Hippocampal formation (tissue), 2 donors: Measurements from ENCODE around the gene GRIN2A.

Experiments
- DNase-seq, 2 donors: peaks; one replicate each; lab custom pipeline; 2025; lab: John Stamatoyannopoulos, UW

GRIN2A gene

DNA sequence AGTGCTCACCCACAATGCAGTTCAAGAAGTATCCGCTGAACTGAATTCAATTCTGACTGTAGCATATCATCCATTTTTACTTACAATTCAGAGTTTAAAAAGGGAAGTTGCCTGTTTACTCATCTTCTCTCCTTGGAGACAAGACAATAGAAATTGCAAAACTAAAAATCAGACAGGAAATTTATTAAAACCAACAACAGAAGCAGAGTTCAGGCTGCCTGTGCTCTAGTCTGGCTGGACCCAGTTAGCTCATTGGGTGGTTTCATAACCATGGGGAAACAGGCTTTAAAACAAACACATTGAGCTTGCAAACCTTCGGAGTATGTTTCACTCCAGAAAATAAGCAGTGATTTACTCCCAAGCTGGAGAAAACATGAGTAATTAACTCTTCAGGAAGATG, 321.4 kb downstream of the GRIN2A start:
- no peak for DNase-seq

- no peak for DNase-seq
Observed at GRCh38 chr16:9859701-9860327, 322.4 kb downstream of the GRIN2A start.

GRCh38 chr16:9854675-9855074, 327.6 kb downstream of the GRIN2A start:
- DNase-seq, result no peak

GRCh38 chr16:9852003-9852402, 330.2 kb downstream of the GRIN2A start:
- DNase-seq, result no peak

DNA sequence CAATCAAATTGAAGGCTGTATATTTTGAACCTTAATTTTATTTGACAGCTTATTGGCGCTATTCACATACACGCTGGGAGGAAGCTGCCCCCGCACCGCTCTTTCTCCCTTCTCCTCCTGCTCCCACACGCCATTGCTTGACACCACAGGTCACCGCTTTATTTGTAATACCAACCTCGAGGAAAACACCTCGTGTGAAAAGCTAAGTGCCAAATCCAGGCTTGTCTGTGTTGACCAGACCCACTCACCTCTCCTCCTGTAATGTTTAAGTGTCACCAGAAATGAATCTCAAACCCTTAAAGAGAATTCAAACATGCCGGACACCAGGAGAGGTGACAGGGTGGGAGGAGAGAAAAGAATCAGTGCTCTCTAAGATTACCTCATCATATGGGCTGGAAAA, 331.4 kb downstream of the GRIN2A start:
- no peak for DNase-seq

GRCh38 chr16:9849697-9850245, 332.5 kb downstream of the GRIN2A start:
- no peak for DNase-seq

DNA sequence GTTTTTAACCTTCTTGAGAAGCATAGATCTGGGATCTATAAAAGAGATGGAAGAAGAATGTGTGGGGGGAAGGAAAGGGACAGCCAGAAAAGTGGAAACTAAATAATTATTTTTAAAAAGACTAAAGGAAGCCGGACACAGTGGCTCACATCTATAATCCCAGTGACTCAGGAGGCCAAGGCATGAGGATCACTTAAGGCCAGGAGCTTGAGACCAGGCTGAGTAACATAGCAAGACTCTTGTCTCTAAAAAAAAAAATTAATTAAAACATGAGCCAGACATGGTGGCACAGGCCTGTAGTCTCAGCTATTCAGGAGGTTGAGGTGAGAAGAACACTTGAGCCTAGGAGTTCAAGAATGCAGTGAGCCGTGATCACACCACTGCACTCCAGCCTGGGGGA, 335.1 kb downstream of the GRIN2A start:
- no peak for DNase-seq

- no peak for DNase-seq
Observed at GRCh38 chr16:9846362-9847099, 335.7 kb downstream of the GRIN2A start.

GRCh38 chr16:9845661-9846361, 336.4 kb downstream of the GRIN2A start:
- DNase-seq, result no peak

DNA sequence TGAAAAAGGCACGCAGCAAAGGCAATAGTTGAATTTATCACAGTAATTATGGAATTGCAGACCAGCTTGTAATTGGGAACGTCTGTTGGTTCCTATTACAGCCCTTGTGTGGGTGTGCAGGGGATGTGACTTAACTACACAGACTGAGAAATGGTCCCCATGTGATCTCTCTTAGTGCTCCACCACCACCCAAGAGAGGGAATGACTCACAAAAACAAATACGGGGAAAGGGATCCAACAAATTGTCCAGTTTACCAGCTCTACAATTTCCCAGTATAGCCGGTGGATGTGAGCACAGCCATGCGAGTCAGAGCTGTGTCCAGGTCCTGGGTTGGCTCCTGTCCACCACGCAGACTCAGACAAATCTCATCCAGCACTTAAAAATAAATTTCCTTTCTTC, 337.9 kb downstream of the GRIN2A start:
- DNase-seq, result no peak

DNA sequence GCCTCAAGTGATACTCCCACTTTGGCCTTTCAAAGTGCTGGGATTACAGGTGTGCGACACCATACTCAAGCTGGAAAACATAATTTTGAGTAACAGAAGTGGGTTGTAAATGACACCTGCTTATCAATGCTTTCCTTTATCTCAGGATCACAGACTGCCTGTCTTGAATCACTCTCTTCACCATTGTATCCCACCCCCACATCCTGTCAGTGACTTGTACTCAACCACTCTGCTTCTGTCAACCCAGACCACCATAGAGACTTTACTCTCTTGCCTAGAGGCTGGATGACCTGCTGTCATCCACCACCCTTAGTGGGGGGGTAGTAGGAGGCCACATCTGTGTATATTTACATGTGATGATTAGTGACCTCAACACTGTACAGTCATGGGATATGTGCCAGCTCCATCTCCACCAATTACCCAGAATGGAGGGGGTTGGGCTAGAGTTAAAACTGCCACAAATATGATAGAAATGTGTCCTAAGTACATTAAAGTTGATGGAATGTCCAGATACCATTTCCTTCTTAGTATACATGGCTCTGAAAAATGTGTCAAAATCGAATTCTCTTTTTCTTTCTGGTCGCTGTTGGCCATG, 338.7 kb downstream of the GRIN2A start:
- no peak for DNase-seq

DNA sequence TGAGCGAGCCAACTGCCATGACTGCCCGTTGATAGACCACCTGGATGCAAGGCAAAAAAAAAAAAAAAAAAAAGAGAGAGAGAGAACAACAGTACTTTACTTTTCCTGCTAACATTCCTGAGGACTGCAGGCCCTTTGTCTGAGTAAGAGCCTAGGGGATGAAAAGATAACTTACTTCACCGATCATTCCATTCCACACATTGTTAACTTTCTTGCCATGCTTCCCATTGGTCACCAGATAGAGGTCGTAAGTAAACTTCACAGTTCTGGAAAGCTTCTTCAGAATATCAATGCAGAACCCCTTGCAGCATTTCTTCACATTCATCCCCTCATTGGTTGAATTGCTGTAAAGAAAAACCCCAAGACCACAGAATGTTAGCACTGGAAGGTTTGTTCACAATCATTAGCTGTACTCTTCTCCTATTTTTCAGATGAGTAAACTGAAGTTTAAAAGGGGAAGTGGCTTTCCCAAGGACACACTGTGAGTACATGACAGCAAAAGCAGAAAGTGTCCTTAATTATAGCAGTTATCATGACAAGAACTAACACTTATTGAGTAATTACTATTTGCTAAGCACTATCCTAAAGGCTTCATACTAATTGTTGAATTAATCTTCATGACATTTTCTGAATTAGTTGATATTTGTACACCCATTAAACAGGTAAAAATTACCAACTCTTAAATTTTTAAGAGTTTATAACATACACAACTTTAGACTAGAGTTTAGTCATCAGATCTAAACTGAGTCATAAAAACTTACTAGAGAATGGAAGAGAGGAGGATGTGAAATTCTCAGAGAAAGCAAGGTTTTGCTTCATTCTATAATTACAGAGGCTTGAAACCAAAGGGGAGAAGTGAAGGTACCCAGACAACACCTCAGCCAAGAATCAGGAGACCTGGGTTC, 341.2 kb downstream of the GRIN2A start:
- DNase-seq, result no peak

GRCh38 chr16:9837481-9837880, 344.7 kb downstream of the GRIN2A start:
- no peak for DNase-seq

DNA sequence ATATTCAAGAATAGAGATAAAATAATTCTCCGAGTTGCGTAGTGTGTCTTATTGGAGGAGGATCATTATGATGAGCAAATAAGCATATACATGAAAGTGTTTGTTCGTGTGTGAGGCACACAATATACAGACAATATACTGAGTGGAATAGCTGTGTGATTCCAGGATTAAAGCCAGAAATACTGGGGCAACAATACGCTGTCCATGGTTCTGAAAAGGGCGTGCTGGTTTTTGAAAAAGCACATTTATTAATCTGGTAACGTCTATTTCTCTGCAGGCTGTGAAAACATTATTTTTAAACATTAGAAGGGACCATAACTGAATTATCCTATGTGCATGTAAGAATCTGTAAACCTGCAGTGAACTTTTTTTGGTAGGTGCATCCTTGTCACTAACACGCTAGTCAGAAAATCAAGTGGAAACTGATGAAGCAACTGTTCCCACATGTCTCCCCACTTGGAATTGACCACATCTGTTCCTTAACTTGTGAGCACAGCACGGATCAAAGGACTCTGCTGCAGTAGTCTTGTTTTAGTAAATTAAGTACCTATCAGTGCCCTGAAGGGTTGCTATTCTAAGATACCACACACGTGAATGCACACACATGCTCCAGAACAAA, 346.0 kb downstream of the GRIN2A start:
- peak in 1 of 2 donors; percentile 27 for DNase-seq

DNA sequence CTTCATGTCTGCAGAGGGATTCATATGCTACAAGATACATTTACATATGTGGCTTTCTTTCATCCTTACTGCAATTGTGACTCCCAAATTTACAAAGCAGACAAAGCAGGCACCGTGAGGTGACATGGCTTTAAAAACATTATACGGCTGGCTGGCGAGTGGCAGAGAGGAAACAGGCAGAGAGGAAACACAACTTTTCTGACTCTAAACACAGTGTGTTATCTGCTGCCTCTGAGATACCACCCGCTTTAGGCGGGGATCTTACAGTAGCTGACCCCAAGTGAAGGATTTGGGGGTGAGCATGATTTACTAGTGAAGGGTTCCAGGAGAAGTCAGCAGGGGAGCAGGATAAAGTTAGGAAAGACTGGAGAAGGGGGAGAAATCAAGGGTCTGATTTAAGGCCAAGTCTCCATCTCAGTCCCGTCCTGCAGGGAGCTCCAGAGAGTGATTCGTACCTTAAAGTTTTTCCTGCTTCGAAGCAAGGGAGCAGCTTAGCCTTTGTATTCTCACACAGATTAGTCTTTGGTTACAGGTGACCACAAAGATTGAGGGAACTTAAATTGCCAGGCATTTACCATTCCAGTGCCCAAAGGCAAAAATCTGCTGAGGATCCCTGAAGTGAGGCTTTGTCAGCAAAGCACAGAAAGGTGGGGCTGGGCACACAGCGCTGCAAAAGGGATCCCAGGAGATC, 355.0 kb downstream of the GRIN2A start:
- DNase-seq, result no peak

DNA sequence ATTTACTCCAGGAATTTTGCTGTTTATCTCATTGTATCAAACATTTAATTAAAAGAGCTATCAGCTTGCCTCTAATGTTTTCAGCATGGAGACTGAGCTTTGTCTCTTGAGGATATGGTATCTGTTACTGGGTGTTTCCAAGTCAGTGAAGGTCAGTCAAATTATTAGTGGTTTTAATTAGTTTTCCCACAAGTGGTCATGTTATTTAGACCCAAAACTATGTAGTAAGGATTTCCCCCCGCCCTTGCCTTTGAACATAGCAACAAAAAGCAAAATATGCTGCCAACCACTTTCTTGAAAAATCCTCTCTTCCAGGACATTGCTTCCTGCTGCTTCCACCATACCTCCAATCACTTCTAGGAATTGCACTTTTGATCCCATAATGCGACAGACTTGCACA, 355.6 kb downstream of the GRIN2A start:
- no peak for DNase-seq

DNA sequence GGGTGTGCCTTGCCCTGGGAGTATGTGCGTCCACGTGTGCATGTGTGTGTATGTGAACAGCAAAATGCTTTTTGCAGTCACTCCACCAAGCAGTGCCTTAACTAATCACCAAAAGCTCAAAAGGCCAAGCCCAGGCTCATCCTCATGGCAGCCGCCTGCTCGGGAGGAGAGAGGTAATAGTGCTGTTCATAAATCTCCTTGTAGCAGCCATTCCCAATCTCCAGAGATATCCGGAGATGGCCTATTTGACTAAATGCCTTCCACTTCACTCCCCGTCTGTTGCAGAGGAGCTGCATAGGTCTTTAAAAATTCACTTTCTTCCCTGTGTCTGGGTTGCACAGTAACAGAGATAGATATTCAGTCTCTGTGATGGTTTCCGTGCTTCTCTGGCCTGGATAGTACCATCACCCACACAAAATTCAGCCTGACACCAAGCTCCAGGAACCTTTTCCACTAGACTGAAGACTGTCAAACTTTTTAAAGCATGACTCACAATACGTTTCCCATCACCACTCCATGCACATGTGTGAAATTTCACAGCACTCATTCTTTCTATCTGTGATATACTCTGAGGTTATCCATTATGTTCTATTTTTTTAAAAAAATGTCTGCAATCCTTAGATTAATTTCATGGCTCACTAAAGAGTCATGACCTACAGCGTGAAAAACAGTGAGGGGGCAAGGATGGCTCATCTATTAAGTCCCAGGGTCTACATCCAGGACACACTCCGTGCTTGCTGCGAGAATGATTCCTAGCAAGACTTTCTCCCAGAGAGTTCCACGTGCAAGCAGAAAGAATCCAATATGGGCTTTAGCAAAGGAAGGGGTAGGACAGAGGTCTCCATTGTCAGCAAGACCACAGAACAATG, 357.8 kb downstream of the GRIN2A start:
- no peak for DNase-seq

- DNase-seq, result no peak
Observed at GRCh38 chr16:9823510-9823909, 358.7 kb downstream of the GRIN2A start.

DNA sequence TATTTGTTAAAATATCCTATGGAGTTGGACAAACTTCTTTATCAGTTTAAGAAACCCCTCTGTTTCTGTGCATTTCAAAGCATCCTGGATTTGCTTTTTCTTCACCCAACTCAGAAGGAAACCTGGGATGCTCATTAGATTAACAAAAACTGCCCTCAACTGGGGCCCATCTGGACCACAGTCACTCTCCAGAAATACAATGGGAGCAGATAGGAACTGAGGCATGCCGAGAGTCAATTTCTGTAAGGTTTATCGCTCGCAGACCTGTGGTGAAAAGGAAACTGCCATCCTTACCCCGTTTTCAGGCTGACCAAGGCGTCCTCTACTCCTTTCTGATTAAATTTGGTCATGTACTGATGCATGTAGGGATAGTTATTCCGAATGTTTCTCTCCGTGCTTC, 360.3 kb downstream of the GRIN2A start:
- no peak for DNase-seq
